ENCODE measurements around the gene FMR1NB. TPM values are rescaled to one million over a fixed set of nuclear protein-coding genes. Genes with fewer than 3 reads are reported as not detected.

The FMR1NB gene
- total RNA-seq, 1 donor from 2014 or later, result not detected

- intact Hi-C loops (cut with DNase I), result no loop called here
- no peak for TF ChIP-seq CTCF (IDR thresholded peaks at IDR 0.05)
- H3K27ac ChIP-seq, result no peak overlapping the region
Observed at GRCh38 chrX:147978931-147979330, 2.2 kb upstream of the FMR1NB start.

GRCh38 chrX:148020329-148020728, 39.2 kb downstream of the FMR1NB start:
- no peaks in the 10 kb centered on the region for H3K4me1 ChIP-seq
- H3K27me3 ChIP-seq, result no peaks in the 10 kb centered on the region
- DNase-seq (ENCODE audit: low spot score in 2 of 2), result no peak
- no peak overlapping the region for H3K27ac ChIP-seq
- no peaks in the 10 kb centered on the region for H3K9me3 ChIP-seq
- intact Hi-C loops (cut with DNase I), result no loop called here
- no peaks in the 10 kb centered on the region for H3K36me3 ChIP-seq
- no peak for TF ChIP-seq CTCF (IDR thresholded peaks at IDR 0.05)
- no peak overlapping the region for H3K4me3 ChIP-seq

More at GRCh38 chrX:147978931-147979330, 2.2 kb upstream of the FMR1NB start:
- H3K36me3 ChIP-seq, result no peaks in the 10 kb centered on the region
- no peaks in the 10 kb centered on the region for H3K27me3 ChIP-seq
- peaks cover 0 to 3% of the 10 kb centered on the region in 2 donors for H3K9me3 ChIP-seq
- no peaks in the 10 kb centered on the region for H3K4me1 ChIP-seq
- no peak overlapping the region for H3K4me3 ChIP-seq
- no peak for DNase-seq (ENCODE audit: low spot score in 2 of 2)

- Histone ChIP-seq H3K4me1 (no peaks in the 10 kb centered on the region), H3K36me3 (no peaks in the 10 kb centered on the region), H3K9me3 (no peaks in the 10 kb centered on the region), H3K27ac (no peak overlapping the region), H3K4me3 (no peak overlapping the region), H3K27me3 (no peaks in the 10 kb centered on the region)
- TF ChIP-seq CTCF (IDR thresholded peaks at IDR 0.05), result no peak
- intact Hi-C loops (cut with DNase I), result no loop called here
- DNase-seq (ENCODE audit: low spot score in 2 of 2), result no peak
Observed at GRCh38 chrX:148024425-148025148, 43.5 kb downstream of the FMR1NB start.

GRCh38 chrX:148035380-148035779, 54.2 kb downstream of the FMR1NB start:
- no peak overlapping the region for H3K27ac ChIP-seq
- H3K9me3 ChIP-seq, result no peaks in the 10 kb centered on the region
- no peak for DNase-seq (ENCODE audit: low spot score in 2 of 2)
- no peaks in the 10 kb centered on the region for H3K36me3 ChIP-seq
- H3K27me3 ChIP-seq, result no peaks in the 10 kb centered on the region
- intact Hi-C loops (cut with DNase I), result no loop called here
- H3K4me3 ChIP-seq, result no peak overlapping the region
- no peak for TF ChIP-seq CTCF (IDR thresholded peaks at IDR 0.05)
- no peaks in the 10 kb centered on the region for H3K4me1 ChIP-seq

GRCh38 chrX:148037020-148037419, 55.9 kb downstream of the FMR1NB start:
- Histone ChIP-seq H3K4me1 (no peaks in the 10 kb centered on the region), H3K36me3 (no peaks in the 10 kb centered on the region), H3K4me3 (no peak overlapping the region), H3K9me3 (no peaks in the 10 kb centered on the region), H3K27me3 (no peaks in the 10 kb centered on the region), H3K27ac (no peak overlapping the region)
- no peak for TF ChIP-seq CTCF (IDR thresholded peaks at IDR 0.05)
- intact Hi-C loops (cut with DNase I), result no loop called here
- DNase-seq (ENCODE audit: low spot score in 2 of 2), result no peak
